CD4-positive, CD25-positive, alpha-beta regulatory T cell (primary cell): ENCODE data around the gene SPRY4. TPM values are rescaled to one million over a fixed set of nuclear protein-coding genes. Genes with fewer than 3 reads are reported as not detected.

Experiments used
- ATAC-seq, 2 donors: fragments of 150-1000 bp; cut with Tn5 transposase; one replicate each; pipeline ENCODE4 v1.10.0; 2021; ENCODE audit warnings: low read depth in 2 of 2, moderate number of reproducible peaks in 2 of 2, moderate library complexity in 1 of 2
- DNase-seq, 3 donors: peaks; one replicate each; pipeline versions ENCODE4 v3.0.0 to v3.0.0-alpha.2; 2012 to 2022; ENCODE audit warnings: mixed read lengths in 1 of 3
- H3K27ac ChIP-seq: one replicate; pipeline ENCODE4 v1.7.0; 2013; ENCODE audit warnings: mild to moderate bottlenecking, low read length; ENCODE audit not compliant: insufficient read depth, poor library complexity, severe bottlenecking
- H3K27me3 ChIP-seq: one replicate; pipeline ENCODE4 v1.7.0; 2013; ENCODE audit warnings: low read length; ENCODE audit not compliant: control insufficient read depth, insufficient read depth
- H3K36me3 ChIP-seq: one replicate; pipeline ENCODE4 v1.7.0; 2013; ENCODE audit warnings: mild to moderate bottlenecking, low read length, moderate library complexity; ENCODE audit not compliant: control insufficient read depth, insufficient read depth
- H3K4me1 ChIP-seq: 2 replicates; pipeline ENCODE4 v1.7.0; 2013; ENCODE audit warnings: mild to moderate bottlenecking, low read length; ENCODE audit not compliant: insufficient read depth, control insufficient read depth, poor library complexity, severe bottlenecking
- H3K4me3 ChIP-seq: one replicate; pipeline ENCODE4 v1.7.0; 2013; ENCODE audit warnings: low read depth, mild to moderate bottlenecking, low read length, moderate library complexity
- H3K9me3 ChIP-seq, 2 experiments: 1 replicate in 1 of 2; 2 replicates in 1 of 2; pipeline ENCODE4 v1.7.0; 2013; ENCODE audit warnings: low read length in 2 of 2, mild to moderate bottlenecking in 1 of 2, moderate library complexity in 1 of 2; ENCODE audit not compliant: control insufficient read depth in 2 of 2
- H3K27ac Mint-ChIP-seq, 3 donors: one replicate each; pipeline ENCODE4 v1.8.0; 2020 to 2022; ENCODE audit warnings: mild to moderate bottlenecking in 3 of 3, mixed read lengths in 3 of 3, moderate library complexity in 2 of 3
- H3K27me3 Mint-ChIP-seq: one replicate; pipeline ENCODE4 v1.8.0; 2022; ENCODE audit warnings: mild to moderate bottlenecking, mixed read lengths
- H3K36me3 Mint-ChIP-seq: one replicate; pipeline ENCODE4 v1.8.0; 2020; ENCODE audit warnings: mixed read lengths
- H3K4me1 Mint-ChIP-seq, 4 donors: one replicate each; pipeline ENCODE4 v1.8.0; 2020 to 2022; ENCODE audit warnings: mixed read lengths in 4 of 4, mild to moderate bottlenecking in 1 of 4
- H3K4me3 Mint-ChIP-seq, 4 donors: one replicate each; pipeline ENCODE4 v1.8.0; 2020 to 2022; ENCODE audit warnings: mild to moderate bottlenecking in 4 of 4, mixed read lengths in 4 of 4, moderate library complexity in 3 of 4
- H3K9me3 Mint-ChIP-seq, 7 donors: one replicate each; pipeline ENCODE4 v1.8.0; 2020 to 2022; ENCODE audit warnings: mixed read lengths in 7 of 7, mild to moderate bottlenecking in 3 of 7, moderate library complexity in 2 of 7
- polyA plus RNA-seq, 4 donors: library from polyadenylated mRNA; unstranded; fragments of 300-500 nt; fragmentation: Illumina TruSeq; gene quantifications; one replicate each; pipeline ENCODE4 v1.2.3, GENCODE V29; 2021
- total RNA-seq: library from RNA; stranded (reverse); gene quantifications from one replicate; pipeline ENCODE4 v1.2.3, GENCODE V29; 2022

SPRY4 gene
- total and polyA plus RNA-seq, 5 donors from 2014 or later, result 0.52 TPM; not detected in 4

GRCh38 chr5:142330444-142330843 is 5.6 kb upstream of the SPRY4 start:
- no peak overlapping the region for H3K27ac ChIP-seq
- H3K27me3 ChIP-seq, result peaks cover 4% of the 10 kb centered on the region
- no peak overlapping the region for H3K4me3 ChIP-seq
- H3K36me3 Mint-ChIP-seq, result no peaks in the 10 kb centered on the region
- no peaks in the 10 kb centered on the region for H3K9me3 ChIP-seq
- H3K4me3 Mint-ChIP-seq, result no peak overlapping the region
- H3K4me1 ChIP-seq, result peaks cover 10% of the 10 kb centered on the region
- H3K9me3 Mint-ChIP-seq, result no peaks in the 10 kb centered on the region
- no peak overlapping the region for H3K27ac Mint-ChIP-seq
- no peaks in the 10 kb centered on the region for H3K36me3 ChIP-seq
- peaks cover 0 to 15% (median 6%) of the 10 kb centered on the region in 4 donors for H3K4me1 Mint-ChIP-seq
- ATAC-seq, result no peak
- DNase-seq, result no peak
- peaks cover 52% of the 10 kb centered on the region for H3K27me3 Mint-ChIP-seq

- H3K9me3 ChIP-seq, result no peaks in the 10 kb centered on the region
- no peak overlapping the region for H3K27ac Mint-ChIP-seq
- ATAC-seq (no peak), DNase-seq (no peak)
- H3K27me3 Mint-ChIP-seq, result peaks cover 57% of the 10 kb centered on the region
- H3K27me3 ChIP-seq, result peaks cover 4% of the 10 kb centered on the region
- peaks cover 0 to 17% (median 7%) of the 10 kb centered on the region in 4 donors for H3K4me1 Mint-ChIP-seq
- H3K4me3 Mint-ChIP-seq, result no peak overlapping the region
- H3K9me3 Mint-ChIP-seq, result no peaks in the 10 kb centered on the region
- no peaks in the 10 kb centered on the region for H3K36me3 ChIP-seq
- H3K4me1 ChIP-seq, result peaks cover 14% of the 10 kb centered on the region
- no peak overlapping the region for H3K4me3 ChIP-seq
- H3K36me3 Mint-ChIP-seq, result no peaks in the 10 kb centered on the region
- no peak overlapping the region for H3K27ac ChIP-seq
Measured at GRCh38 chr5:142330026-142330425, 5.2 kb upstream of the SPRY4 start.

GRCh38 chr5:142327111-142327842 is 2.5 kb upstream of the SPRY4 start:
- Histone ChIP-seq H3K27ac (no peak overlapping the region), H3K27me3 (peaks cover 18% of the 10 kb centered on the region), H3K4me3 (no peak overlapping the region), H3K36me3 (no peaks in the 10 kb centered on the region), H3K4me1 (peaks cover 28% of the 10 kb centered on the region), H3K9me3 (no peaks in the 10 kb centered on the region)
- Mint-ChIP-seq H3K36me3 (no peaks in the 10 kb centered on the region), H3K27ac (no peak overlapping the region), H3K4me3 (peak overlapping the region in 2 of 4 donors; percentile 44 to 82), H3K4me1 (peaks cover 0 to 31% (median 13%) of the 10 kb centered on the region in 4 donors), H3K9me3 (no peaks in the 10 kb centered on the region), H3K27me3 (peaks cover 78% of the 10 kb centered on the region)
- no peak for ATAC-seq
- no peak for DNase-seq

- Histone ChIP-seq H3K9me3 (no peaks in the 10 kb centered on the region), H3K4me1 (peaks cover 28% of the 10 kb centered on the region)
- no peaks in the 10 kb centered on the region for H3K9me3 Mint-ChIP-seq
Measured at GRCh38 chr5:142326480-142326938, 1.7 kb upstream of the SPRY4 start.

GRCh38 chr5:142325725-142326479 is 1.1 kb upstream of the SPRY4 start:
- H3K4me3 ChIP-seq, result no peak overlapping the region
- peaks cover 18% of the 10 kb centered on the region for H3K27me3 ChIP-seq
- Mint-ChIP-seq H3K27me3 (peaks cover 86% of the 10 kb centered on the region), H3K4me3 (peak overlapping the region; percentile 37 to 84 (median 76)), H3K36me3 (no peaks in the 10 kb centered on the region), H3K4me1 (peaks cover 0 to 31% (median 14%) of the 10 kb centered on the region in 4 donors), H3K9me3 (no peaks in the 10 kb centered on the region), H3K27ac (peak overlapping the region in 1 of 3 donors; percentile 76)
- ATAC-seq (no peak), DNase-seq (peak in 1 of 3 donors; percentile 12)
- no peak overlapping the region for H3K27ac ChIP-seq
- H3K9me3 ChIP-seq, result no peaks in the 10 kb centered on the region
- peaks cover 28% of the 10 kb centered on the region for H3K4me1 ChIP-seq
- H3K36me3 ChIP-seq, result no peaks in the 10 kb centered on the region

More at GRCh38 chr5:142326480-142326938, 1.7 kb upstream of the SPRY4 start:
- Mint-ChIP-seq H3K27ac (no peak overlapping the region), H3K4me3 (peak overlapping the region in 3 of 4 donors; percentile 37 to 82 (median 70)), H3K27me3 (peaks cover 80% of the 10 kb centered on the region), H3K36me3 (no peaks in the 10 kb centered on the region), H3K4me1 (peaks cover 0 to 31% (median 13%) of the 10 kb centered on the region in 4 donors)
- Histone ChIP-seq H3K4me3 (no peak overlapping the region), H3K27ac (no peak overlapping the region), H3K36me3 (no peaks in the 10 kb centered on the region), H3K27me3 (peaks cover 18% of the 10 kb centered on the region)
- DNase-seq (no peak), ATAC-seq (no peak)

- peaks cover 80% of the 10 kb centered on the region for H3K27me3 Mint-ChIP-seq
- Histone ChIP-seq H3K4me1 (peaks cover 28% of the 10 kb centered on the region), H3K27me3 (peaks cover 18% of the 10 kb centered on the region), H3K36me3 (no peaks in the 10 kb centered on the region), H3K4me3 (peak overlapping the region; percentile 51), H3K9me3 (no peaks in the 10 kb centered on the region), H3K27ac (no peak overlapping the region)
- DNase-seq (no peak), ATAC-seq (peak; percentile 33 to 42)
- H3K4me1 Mint-ChIP-seq, result peaks cover 0 to 32% (median 14%) of the 10 kb centered on the region in 4 donors
- peaks cover 7% of the 10 kb centered on the region for H3K36me3 Mint-ChIP-seq
- no peaks in the 10 kb centered on the region for H3K9me3 Mint-ChIP-seq
- peak overlapping the region; percentile 79 to 88 (median 84) for H3K4me3 Mint-ChIP-seq
- H3K27ac Mint-ChIP-seq, result peak overlapping the region in 1 of 3 donors; percentile 86
Measured at GRCh38 chr5:142324136-142324870, 518 bp downstream of the SPRY4 start.

- H3K4me1 Mint-ChIP-seq, result peaks cover 0 to 35% (median 16%) of the 10 kb centered on the region in 4 donors
- no peaks in the 10 kb centered on the region for H3K9me3 Mint-ChIP-seq
- no peak overlapping the region for H3K27ac Mint-ChIP-seq
- H3K36me3 Mint-ChIP-seq, result peaks cover 7% of the 10 kb centered on the region
- Histone ChIP-seq H3K27me3 (peaks cover 18% of the 10 kb centered on the region), H3K27ac (no peak overlapping the region), H3K4me1 (peaks cover 28% of the 10 kb centered on the region), H3K36me3 (no peaks in the 10 kb centered on the region), H3K4me3 (no peak overlapping the region), H3K9me3 (no peaks in the 10 kb centered on the region)
- ATAC-seq (no peak), DNase-seq (no peak)
- H3K27me3 Mint-ChIP-seq, result peaks cover 79% of the 10 kb centered on the region
- peak overlapping the region; percentile 43 to 88 (median 69) for H3K4me3 Mint-ChIP-seq
Measured at GRCh38 chr5:142323480-142324135, 1.2 kb downstream of the SPRY4 start.
